Measurements from ENCODE around the gene EHD2.
"Not testable (repeated sequence)": the region's sequence is repeated elsewhere in the genome, so short reads cannot be mapped to it uniquely, and the experiment has no call there.

Gene EHD2

DNA sequence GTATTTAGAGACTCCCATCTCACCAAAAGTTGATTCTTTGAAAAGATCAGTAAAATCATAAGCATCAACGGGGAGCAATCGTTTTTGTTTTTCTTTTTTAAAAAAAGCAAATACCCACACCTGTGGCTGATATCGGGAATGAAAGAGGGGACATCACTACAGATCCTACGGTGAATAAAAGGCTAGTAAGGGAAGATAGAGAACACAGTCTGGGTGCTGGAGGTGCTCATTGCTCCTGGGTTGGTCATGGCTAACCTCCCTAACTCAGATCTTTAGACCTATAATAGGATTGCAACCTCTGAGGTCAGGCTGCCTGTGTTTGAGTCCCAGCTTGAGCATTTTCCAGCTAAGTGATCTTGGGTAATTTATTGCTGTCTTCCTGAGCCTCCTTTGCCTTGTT, 1.1 kb downstream of the EHD2 start:
- DNase-seq (ENCODE audit: low read depth in 2 of 3, low spot score in 2 of 3), result no peak

DNA sequence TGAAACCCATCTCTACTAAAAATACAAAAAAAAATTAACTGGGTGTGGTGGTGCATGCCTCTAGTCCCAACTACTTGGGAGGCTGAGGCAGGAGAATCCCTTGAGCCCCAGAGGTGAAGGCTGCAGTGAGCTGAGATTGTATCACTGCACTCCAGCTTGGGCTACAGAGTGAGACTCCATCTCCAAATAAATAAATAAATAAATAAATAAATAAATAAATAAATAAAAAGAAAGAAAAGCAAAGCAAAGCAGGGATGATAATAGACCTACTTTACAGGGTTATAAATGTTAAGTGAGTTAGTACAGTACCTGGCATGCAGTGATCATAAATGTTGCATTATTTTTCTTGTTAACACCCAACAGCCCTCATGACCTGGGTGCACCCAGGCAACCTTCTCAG, 1.6 kb downstream of the EHD2 start:
- not testable (repeated sequence) for DNase-seq (ENCODE audit: low read depth in 2 of 3, low spot score in 2 of 3)

DNA sequence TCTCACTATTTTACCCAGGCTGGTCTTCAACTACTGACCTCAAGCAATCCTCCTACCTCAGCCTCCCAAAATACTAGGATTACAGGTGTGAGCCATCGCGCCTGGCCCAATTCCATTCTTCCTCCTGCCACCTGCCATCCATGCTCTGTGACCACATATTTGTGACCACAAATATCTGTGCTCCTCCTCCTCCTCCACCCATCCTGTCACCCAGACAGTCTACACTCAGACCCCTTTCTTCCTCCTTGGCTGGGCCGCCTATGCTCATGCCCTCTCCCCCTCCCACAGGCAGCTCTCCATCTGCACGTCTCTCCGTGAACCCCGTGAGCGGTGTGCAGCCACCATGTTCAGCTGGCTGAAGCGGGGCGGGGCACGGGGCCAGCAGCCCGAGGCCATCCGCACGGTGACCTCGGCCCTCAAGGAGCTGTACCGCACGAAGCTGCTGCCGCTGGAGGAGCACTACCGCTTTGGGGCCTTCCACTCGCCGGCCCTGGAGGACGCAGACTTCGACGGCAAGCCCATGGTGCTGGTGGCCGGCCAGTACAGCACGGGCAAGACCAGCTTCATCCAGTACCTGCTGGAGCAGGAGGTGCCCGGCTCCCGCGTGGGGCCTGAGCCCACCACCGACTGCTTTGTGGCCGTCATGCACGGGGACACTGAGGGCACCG, 3.2 kb downstream of the EHD2 start:
- no peak for DNase-seq (ENCODE audit: low read depth in 2 of 3, low spot score in 2 of 3)

DNA sequence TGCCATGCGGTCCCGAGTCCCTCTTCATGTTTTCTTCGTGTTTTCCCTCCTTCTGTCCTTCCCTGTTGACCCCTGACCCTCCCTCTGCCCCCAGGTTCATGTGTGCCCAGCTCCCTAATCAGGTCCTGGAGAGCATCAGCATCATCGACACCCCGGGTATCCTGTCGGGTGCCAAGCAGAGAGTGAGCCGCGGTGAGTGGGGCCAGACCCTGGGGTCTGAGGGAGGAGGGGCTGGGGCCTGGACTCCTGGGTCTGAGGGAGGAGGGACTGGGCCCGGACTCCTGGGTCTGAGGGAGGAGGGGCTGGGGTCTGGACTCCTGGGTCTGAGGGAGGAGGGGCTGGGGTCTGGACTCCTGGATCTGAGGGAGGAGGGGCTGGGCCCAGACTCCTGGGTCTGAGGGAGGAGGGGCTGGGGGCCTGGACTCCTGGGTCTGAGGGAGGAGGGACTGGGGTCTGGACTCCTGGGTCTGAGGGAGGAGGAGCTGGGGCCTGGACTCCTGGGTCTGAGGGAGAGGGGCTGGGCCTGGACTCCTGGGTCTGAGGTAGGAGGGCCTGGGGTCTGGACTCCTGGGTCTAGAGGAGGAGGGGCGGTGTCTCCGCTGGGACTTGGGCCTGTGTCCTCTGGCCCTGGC, 5.3 kb downstream of the EHD2 start:
- not testable (repeated sequence) for DNase-seq (ENCODE audit: low read depth in 2 of 3, low spot score in 2 of 3)

DNA sequence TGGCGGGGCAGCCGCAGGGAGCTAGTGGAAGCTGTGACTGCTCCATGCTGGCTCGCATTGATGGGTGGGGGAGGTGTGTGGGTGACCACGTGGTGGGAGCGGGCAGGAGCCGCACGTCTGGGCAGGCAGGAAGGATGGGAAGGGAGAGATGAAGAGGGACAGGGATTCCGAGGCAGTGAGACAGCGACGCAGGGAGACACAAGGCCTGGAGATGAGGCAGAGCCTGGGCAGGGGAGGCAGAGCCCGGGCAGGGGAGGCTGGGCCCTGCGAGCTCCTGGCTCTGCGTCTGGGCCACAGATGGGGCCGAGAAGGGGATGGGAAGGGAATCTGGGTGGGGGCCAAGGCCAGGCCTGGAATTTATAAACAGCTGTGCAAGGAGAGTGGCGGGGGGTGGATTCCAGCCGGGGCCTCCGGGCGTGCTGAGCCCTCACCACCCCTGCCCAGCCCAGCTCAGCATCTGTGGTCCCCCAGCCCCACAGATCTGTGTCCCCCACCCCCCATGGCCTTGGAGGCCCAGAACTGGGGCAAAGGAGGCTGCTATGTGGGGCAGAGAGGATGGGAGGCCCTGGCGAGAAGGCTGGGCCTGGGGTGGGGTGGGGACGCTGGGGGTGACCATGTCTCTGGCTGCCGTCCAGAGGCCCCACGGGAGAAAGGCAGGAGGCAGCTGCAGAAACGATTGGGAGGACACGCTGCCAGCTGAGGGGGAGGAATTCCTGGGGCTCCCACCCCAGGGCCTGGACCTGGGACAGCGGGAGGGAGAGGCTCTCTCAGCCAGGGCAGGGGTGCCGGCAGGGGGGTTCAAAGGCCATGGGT, 6.0 kb downstream of the EHD2 start:
- no peak for DNase-seq (ENCODE audit: low read depth in 2 of 3, low spot score in 2 of 3)

DNA sequence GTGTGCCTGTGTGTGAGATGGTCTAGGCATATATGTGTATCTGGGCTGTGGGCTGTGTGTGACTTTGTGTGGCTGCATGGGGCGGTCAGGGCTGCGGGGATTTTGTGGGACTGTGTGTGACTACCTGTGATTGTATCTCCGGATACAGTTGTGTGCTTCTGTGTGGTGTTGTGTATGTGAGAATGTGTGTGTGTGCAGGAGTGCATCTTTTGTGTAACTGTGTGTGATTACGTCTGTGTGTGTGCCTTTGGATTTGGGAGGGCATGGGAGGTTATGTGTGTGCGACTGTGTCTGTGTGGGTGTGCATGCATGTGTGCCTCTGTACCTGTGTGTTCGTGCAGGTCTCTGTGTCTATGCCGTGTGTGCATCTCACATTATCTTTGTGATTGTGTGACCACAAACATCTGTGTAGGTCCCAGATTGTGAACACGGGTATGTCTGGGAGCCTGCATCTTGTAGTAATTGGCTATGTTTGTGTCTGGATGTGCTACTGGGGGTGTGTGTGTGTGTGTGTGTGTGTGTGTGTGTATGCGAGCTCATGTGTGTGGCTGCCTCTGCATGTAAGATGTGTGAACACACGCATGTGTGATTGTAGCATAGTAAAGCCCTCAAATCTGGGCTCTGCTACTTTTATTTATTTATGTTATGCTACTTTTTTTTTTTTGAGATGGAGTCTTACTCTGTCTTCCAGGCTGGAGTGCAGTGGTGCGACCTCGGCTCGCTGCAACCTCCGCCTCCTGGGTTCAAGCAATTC, 7.6 kb downstream of the EHD2 start:
- DNase-seq (ENCODE audit: low read depth in 2 of 3, low spot score in 2 of 3), result no peak

DNA sequence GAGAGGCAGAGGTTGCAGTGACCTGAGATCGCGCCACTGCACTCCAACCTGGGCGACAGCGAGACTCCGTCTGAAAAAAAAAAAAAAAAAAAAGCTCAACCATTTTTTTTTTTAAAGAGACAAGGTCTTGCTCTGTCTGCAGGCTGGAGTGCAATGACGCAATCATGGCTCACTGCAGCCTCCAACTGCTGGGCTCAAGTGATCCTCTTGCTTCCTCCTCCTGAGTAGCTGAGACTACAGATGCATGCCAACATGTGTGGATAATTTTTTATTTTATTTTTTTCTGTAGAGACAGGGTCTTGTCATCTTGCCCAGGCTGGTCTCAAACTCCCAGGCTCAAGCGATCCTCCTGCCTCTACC, 10.3 kb downstream of the EHD2 start:
- no peak for DNase-seq (ENCODE audit: low read depth in 2 of 3, low spot score in 2 of 3)

DNA sequence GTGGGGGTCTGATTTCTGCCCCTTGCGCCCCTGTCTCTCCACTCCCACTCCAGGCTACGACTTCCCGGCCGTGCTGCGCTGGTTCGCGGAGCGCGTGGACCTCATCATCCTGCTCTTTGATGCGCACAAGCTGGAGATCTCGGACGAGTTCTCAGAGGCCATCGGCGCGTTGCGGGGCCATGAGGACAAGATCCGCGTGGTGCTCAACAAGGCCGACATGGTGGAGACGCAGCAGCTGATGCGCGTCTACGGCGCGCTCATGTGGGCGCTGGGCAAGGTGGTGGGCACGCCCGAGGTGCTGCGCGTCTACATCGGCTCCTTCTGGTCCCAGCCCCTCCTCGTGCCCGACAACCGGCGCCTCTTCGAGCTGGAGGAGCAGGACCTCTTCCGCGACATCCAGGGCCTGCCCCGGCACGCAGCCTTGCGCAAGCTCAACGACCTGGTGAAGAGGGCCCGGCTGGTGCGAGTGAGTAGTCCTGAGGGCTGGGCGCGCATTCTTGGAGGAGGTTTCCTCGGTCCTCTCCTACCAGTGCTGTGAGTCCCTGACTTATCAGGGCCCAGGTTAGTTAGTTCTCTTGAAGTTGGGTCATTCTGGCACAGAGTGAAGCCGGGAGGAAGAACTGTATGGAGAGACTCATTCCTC, 12.7 kb downstream of the EHD2 start:
- no peak for DNase-seq (ENCODE audit: low read depth in 2 of 3, low spot score in 2 of 3)

DNA sequence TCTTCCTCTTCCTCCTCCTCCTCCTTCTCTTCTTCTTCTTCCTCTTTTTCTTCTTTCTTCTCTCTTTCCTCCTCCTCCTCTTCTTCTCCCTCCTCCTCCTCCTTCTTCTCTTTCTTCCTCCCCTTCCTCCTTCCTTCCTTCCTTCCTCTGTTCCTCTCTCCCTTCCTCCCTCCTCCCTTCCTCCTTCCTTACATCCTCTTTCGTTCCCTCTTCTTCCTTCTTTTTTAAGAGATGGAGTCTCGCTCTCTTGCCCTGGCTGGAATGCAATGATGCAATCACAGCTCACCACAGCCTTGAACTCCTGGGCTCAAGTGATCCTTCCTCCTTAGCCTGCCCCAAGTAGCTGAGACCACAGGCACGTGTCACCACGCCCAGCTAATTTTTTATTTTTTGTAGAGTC, 13.2 kb downstream of the EHD2 start:
- DNase-seq (ENCODE audit: low read depth in 2 of 3, low spot score in 2 of 3), result no peak

DNA sequence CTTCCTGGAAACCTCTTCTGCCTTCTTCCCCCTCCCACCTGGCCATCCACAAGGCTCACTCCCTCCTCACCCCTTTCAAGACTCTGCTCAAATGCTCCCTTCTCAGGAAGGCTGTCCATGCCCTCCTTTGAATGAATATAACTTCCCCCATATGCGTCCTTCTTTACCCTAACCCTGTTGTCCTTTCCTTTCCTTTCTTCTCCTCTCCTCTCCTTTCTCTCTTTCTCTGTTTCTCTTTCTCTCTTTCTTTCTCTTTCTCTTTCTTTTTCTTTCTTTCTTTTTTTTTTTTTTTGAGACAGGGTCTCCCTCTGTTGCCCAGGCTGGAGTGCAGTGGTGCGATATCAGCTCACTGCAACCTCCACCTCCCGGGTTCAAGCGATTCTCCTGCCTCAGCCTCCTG, 15.1 kb downstream of the EHD2 start:
- DNase-seq (ENCODE audit: low read depth in 2 of 3, low spot score in 2 of 3), result not testable (repeated sequence)

DNA sequence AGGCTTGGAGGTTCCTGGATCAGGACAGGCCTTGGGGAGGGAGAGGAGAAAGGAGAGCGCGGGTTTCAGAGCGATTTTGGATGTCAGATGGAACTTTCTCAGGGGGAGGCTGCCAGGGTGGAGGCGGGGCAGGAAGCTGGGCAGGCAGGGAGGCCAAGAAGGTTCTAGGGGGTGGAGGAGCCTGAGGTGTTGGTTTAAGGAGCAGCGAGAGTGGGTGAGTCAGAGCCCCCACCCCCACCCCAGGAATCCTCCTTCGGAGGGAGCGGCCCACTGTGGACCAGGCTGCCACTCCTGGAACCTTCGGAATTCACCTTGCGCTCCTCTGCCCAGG, 16.2 kb downstream of the EHD2 start:
- DNase-seq (ENCODE audit: low read depth in 2 of 3, low spot score in 2 of 3), result no peak

DNA sequence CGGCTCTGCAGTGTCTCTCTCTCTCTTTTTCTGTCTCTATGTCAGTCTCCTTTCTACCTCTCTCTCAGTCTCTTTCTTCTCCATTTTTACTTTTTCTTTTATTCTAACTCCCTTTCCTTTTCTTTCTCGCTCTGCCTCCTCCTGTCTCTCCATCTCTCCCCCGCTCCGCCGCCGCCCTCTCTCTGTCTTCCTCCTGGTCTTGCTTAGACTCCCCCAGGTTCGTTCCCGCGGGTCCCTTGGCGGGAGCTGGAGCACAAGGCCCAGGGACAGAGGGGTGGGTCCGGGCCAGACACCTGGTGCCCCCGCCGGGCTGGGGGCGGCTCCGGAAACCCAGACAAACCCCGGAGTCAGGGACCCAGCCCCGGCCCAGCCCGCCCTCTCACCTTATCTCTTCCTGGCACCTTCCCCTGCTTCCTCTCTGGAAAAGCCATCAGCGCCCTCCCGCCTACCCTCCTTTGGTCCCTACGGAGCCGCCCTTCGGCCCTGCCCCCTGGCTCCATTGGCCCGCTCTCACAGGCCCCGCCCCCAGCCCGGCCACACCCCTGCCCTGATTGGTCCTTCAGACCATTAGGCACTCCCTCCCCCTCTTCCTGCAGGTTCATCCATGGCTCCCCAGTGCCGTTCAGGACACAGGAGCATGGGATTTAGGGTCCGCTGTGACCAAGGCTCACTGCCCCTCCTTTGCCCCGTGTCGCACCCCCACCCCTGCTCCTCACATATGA, 16.7 kb downstream of the EHD2 start:
- peak in 1 of 3 experiments; percentile 40 for DNase-seq (ENCODE audit: low read depth in 2 of 3, low spot score in 2 of 3)

DNA sequence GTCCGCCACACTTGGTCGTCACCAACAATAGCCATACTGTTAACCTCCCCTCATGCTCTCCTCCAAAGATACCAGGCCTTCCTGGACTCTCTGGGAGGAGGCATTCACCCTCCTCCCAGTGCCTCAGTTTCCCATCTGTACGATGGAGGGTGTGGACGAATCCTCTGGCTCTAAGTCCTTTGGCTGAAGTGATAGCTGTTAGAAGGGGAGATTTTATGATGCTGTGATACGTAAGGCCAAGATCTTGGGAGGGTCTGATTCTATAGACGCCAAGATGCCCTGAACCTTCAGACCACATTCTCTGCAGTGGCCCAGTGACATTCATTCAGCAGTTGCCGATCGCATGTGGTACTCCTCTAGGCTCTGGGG, 17.3 kb downstream of the EHD2 start:
- DNase-seq (ENCODE audit: low read depth in 2 of 3, low spot score in 2 of 3), result no peak

DNA sequence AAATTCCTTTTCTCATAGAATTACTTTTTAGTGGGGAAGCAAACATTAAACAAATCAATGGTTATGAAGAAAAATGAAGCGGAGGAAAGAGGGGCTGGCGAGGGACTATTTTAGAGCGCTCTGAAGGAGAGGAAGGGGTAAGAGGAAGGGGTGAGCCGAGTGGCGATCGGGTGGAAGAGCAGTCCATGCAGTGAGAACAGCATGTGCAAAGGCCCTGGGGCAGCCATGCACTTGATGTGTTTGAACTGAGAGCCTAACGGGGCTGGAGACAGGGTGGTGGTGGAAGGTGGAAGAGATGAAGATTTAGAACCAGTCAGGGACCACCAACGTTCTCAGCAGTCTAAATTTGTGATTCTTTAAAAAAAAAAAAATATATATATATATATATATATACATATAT, 17.7 kb downstream of the EHD2 start:
- no peak for DNase-seq (ENCODE audit: low read depth in 2 of 3, low spot score in 2 of 3)

DNA sequence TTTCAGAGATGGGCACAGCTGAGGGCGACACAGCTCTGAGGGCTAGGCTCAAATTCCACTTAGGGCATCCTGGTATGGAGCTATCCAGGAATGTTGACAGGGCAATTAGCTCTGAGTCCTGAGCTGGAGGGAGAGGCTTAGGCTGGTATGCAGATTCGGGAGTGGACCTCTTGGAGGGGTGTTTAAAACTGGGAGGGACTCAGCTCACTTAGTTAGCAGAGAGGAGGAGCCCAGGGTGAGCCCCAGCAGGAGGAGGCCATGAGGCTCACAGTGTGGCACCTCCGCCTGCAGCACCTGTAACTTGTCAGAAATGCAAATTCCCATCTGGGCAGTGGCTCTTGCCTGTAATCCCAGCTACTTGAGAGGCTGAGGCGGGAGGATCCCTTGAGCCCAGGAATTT, 21.9 kb downstream of the EHD2 start:
- no peak for DNase-seq (ENCODE audit: low read depth in 2 of 3, low spot score in 2 of 3)

DNA sequence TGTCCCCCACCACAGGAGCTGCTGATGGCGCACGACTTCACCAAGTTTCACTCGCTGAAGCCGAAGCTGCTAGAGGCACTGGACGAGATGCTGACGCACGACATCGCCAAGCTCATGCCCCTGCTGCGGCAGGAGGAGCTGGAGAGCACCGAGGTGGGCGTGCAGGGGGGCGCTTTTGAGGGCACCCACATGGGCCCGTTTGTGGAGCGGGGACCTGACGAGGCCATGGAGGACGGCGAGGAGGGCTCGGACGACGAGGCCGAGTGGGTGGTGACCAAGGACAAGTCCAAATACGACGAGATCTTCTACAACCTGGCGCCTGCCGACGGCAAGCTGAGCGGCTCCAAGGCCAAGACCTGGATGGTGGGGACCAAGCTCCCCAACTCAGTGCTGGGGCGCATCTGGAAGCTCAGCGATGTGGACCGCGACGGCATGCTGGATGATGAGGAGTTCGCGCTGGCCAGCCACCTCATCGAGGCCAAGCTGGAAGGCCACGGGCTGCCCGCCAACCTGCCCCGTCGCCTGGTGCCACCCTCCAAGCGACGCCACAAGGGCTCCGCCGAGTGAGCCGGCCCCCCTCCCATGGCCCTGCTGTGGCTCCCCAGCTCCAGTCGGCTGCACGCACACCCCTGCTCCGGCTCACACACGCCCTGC, 27.8 kb downstream of the EHD2 start:
- DNase-seq (ENCODE audit: low read depth in 2 of 3, low spot score in 2 of 3), result no peak

DNA sequence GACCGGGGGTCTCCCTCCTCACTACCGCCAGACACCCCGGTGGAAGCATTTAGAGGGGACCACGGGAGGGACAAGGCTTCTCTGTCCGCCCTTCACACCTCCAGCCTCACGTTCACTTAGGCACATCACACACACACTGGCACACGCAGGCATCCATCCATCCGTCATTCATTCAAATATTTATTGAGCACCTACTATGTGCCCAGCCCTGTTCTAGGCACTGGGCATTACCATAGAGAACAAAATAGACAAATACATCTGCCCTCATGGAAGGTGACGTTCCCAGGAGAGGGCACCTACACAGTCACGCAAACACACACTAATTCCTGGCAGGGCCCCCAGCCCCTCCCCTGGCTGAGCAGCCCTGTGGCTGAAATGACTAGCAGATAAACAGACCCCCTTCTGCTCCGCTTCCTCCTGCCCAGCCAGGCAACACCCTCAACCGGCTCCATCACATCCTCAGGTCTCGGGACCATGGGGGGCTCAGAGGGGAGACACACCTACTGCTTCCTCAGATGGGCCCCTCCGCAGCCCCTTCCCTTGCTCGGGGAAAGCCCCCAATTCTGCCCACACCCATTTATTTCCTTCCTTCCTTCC, 28.4 kb downstream of the EHD2 start:
- DNase-seq (ENCODE audit: low read depth in 2 of 3, low spot score in 2 of 3), result no peak

DNA sequence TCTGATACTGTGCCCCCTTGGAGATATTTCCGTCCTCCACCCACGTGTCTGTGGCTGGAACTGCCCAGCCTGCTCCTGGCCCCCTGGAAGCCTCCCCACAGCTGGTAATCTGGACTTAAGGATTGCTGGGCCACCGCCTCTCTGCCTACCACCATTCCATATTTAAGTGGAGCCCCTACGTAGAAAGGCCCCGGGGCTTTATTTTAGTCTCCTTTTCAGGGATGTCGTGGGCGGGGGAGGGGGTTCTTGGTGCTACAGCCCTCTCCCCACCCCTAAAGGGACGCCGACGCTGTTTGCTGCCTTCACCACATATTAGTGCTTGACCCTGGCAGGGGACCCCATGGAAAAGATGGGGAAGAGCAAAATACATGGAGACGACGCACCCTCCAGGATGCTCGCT, 29.4 kb downstream of the EHD2 start:
- DNase-seq (ENCODE audit: low read depth in 2 of 3, low spot score in 2 of 3), result no peak

DNA sequence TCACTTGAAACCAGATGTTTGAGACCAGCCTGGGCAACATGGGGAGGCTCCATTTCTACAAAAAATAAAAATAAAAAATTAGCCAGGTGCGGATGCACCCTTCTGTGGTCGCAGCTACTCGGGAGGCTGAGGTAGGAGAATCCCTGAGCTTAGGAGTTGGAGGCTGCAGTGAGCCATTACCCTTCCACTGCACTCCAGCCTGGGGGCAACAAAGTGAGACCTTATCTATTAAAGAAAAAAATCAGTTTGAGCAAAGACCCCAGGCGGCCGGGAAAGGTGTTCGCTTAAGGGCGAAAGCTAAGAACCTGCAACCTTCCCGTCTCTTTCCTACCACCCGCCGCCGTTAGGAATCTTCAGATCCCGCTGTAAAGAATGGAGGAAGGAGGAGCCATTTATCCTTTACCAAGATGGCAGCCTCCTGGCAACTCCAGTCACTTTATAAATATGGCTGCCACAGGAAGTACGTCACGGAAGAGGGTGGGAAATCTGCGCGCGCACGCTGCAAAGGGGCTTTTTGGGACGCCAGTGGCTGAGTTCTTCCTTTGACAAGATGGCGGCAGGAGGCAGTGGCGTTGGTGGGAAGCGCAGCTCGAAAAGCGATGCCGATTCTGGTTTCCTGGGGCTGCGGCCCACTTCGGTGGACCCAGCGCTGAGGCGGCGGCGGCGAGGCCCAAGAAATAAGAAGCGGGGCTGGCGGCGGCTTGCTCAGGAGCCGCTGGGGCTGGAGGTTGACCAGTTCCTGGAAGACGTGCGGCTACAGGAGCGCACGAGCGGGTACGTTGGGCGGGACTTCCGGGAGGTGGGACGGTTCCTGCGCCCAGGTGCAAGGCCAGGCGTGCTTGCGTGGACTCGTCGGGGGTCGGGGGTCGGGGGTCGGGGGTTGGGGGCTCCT, 32.0 kb downstream of the EHD2 start, which contains the start of gene NOP53:
Gene NOP53, plus strand, starts transcription at position 537 of the 892 bp plus-strand sequence. Its CDS starts 14 bp downstream, at position 551.
- DNase-seq (ENCODE audit: low read depth in 2 of 3, low spot score in 2 of 3), result peak; percentile 91 to 99 (median 97)
